A549 (cell line): Measurements from ENCODE around the gene TPBG.

Source experiments
- EHF ChIP-seq: fragments of 250-450 bp; sonication (Bioruptor Pico); IDR thresholded peaks from 2 replicates; pipeline ENCODE4 v1.5.0; 2020; ENCODE audit warnings: mild to moderate bottlenecking
- EP300 ChIP-seq, 2 experiments: fragments of >200 bp; sonication (Bioruptor Twin); formaldehyde crosslinking; IDR thresholded peaks; 2 replicates in 1 of 2; 3 replicates in 1 of 2; pipeline ENCODE4 v1.6.1; 2016 to 2017
- HDAC2 ChIP-seq: fragments of 200-600 bp; sonication (generic); IDR thresholded peaks from 2 replicates; pipeline ENCODE4 v1.6.1; 2016
- HMGXB4 ChIP-seq: fragments of 250-450 bp; sonication (Bioruptor Pico); IDR thresholded peaks from 2 replicates; pipeline ENCODE4 v1.5.0; 2021; ENCODE audit warnings: mild to moderate bottlenecking, moderate library complexity, borderline replicate concordance
- HOXA7 ChIP-seq: fragments of 250-450 bp; sonication (Bioruptor Pico); IDR thresholded peaks from 2 replicates; pipeline ENCODE4 v1.5.0; 2020; ENCODE audit warnings: mild to moderate bottlenecking, moderate library complexity
- MYC ChIP-seq: IDR thresholded peaks from 2 replicates; pipeline ENCODE4 v1.6.1; 2012; ENCODE audit warnings: mild to moderate bottlenecking, inconsistent platforms, low read length, improper control_type of control experiment, borderline replicate concordance
- NPAS2 ChIP-seq: fragments of 250-450 bp; sonication (Bioruptor Pico); IDR thresholded peaks from 2 replicates; pipeline ENCODE4 v1.8.0; 2022; ENCODE audit warnings: mild to moderate bottlenecking, moderate library complexity, borderline replicate concordance
- POLR2A ChIP-seq: IDR thresholded peaks from 2 replicates; pipeline ENCODE4 v1.6.1; 2012; ENCODE audit warnings: mild to moderate bottlenecking, low read length
- RFX5 ChIP-seq: fragments of 450-650 bp; IDR thresholded peaks from 2 replicates; pipeline ENCODE4 v1.7.1; 2014; ENCODE audit warnings: antibody characterized with exemption, mild to moderate bottlenecking, moderate library complexity
- RNF2 ChIP-seq: fragments of 200-600 bp; sonication (generic); IDR thresholded peaks from 2 replicates; pipeline ENCODE4 v1.6.1; 2016; ENCODE audit warnings: low read depth, mild to moderate bottlenecking, antibody characterized with exemption, moderate library complexity, borderline replicate concordance
- USF2 ChIP-seq: fragments of 450-650 bp; IDR thresholded peaks from 2 replicates; pipeline ENCODE4 v1.6.1; 2014; ENCODE audit warnings: antibody characterized with exemption
- ZFP36 ChIP-seq: fragments of 450-650 bp; IDR thresholded peaks from 2 replicates; pipeline ENCODE4 v1.6.1; 2014; ENCODE audit warnings: borderline replicate concordance; ENCODE audit not compliant: partially characterized antibody
- TF ChIP-seq, protein P1 (sequence below): fragments of >200 bp; sonication (Bioruptor Twin); formaldehyde crosslinking; IDR thresholded peaks from 3 replicates; pipeline ENCODE4 v1.5.1; 2016
- TF ChIP-seq, protein P2 (sequence below): fragments of 150-350 bp; IDR thresholded peaks from 2 replicates; pipeline ENCODE4 v1.6.1; 2014; ENCODE audit warnings: low read depth, mild to moderate bottlenecking, low read length

DNA sequence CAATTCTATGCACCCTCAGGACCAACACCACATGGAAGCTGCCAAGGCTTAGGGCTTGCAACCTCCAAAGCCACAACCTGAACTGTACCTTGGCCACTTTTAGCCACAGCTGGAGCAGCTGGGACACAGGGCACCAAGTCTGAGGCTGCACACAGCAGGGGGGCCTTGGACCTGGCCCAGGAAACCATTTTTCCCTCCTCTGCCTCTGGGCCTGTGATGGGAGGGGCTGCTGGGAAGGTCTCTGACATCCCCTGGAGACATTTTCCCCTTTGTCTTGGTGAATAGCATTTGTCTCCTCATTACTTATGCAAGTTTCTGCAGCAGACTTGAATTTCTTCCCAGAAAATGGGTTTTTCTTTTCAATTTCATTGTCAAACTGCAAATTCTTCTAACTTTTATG, 13.0 kb downstream of the TPBG start:
- TF ChIP-seq MYC (no peak), POLR2A (no peak), RFX5 (no peak), HDAC2 (no peak), USF2 (no peak), HOXA7 (CRISPR knock-in tag) (no peak), EP300 (IDR thresholded peaks at IDR 0.05) (no peak), ZFP36 (no peak), EHF (CRISPR knock-in tag) (no peak), NPAS2 (CRISPR knock-in tag) (no peak), RNF2 (no peak), HMGXB4 (CRISPR knock-in tag) (no peak)
- TF ChIP-seq, protein P1, sequence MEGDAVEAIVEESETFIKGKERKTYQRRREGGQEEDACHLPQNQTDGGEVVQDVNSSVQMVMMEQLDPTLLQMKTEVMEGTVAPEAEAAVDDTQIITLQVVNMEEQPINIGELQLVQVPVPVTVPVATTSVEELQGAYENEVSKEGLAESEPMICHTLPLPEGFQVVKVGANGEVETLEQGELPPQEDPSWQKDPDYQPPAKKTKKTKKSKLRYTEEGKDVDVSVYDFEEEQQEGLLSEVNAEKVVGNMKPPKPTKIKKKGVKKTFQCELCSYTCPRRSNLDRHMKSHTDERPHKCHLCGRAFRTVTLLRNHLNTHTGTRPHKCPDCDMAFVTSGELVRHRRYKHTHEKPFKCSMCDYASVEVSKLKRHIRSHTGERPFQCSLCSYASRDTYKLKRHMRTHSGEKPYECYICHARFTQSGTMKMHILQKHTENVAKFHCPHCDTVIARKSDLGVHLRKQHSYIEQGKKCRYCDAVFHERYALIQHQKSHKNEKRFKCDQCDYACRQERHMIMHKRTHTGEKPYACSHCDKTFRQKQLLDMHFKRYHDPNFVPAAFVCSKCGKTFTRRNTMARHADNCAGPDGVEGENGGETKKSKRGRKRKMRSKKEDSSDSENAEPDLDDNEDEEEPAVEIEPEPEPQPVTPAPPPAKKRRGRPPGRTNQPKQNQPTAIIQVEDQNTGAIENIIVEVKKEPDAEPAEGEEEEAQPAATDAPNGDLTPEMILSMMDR = no peak
- TF ChIP-seq, protein P2, sequence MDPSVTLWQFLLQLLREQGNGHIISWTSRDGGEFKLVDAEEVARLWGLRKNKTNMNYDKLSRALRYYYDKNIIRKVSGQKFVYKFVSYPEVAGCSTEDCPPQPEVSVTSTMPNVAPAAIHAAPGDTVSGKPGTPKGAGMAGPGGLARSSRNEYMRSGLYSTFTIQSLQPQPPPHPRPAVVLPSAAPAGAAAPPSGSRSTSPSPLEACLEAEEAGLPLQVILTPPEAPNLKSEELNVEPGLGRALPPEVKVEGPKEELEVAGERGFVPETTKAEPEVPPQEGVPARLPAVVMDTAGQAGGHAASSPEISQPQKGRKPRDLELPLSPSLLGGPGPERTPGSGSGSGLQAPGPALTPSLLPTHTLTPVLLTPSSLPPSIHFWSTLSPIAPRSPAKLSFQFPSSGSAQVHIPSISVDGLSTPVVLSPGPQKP = no peak
